GM21515 (cell line): ENCODE data around the gene MEF2A.
"Not testable (repeated sequence)": the region's sequence is repeated elsewhere in the genome, so short reads cannot be mapped to it uniquely, and the experiment has no call there.

ENCODE experiments used
- ATAC-seq: cut with Tn5 transposase; IDR thresholded peaks from one replicate; pipeline ENCODE4 v1.9.1; 2021; ENCODE audit not compliant: unreplicated experiment

MEF2A gene

DNA sequence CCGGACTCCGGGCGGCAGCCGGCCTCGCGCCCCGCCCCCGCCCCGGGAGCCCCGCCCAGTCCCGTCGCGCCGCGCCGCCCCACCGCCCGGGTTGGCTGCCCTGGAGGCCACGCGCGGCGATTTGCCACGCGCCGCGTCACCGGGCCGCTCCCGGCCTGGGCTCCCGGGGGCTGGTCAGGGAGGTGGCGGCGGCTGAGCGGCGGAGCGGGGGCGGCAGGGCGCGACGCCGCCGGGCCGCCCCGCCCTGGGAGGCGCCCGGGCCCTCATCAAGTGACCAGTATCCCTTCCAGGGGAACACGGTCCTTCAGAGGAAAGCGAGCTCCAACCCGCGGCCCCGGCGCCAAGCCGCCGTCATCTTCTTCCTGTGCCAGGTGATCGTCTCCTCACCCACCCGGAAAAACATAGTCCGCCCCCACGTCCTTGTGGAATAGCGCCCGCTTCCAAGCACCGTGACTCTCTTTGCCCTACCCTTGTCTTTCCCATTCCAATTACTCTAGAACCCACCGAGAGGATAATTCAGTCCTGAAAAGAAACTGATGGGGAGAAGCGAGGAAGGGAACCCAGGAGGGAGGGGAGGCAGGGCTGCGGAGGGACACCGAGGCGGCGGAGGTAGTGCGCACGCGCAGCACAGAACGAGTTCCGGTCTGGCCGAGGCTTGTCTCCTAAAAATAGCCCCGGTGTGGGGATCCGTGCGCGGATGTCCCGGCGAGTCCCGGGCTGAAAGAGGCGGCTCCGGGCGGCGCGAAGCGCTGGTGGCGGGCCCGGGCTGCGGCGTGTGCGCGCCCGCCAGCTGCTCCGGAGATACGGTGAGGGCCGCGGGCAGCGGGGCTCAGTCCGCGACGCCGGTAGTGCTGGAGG is at the start of gene MEF2A:
TSS of gene MEF2A (plus strand) at position 686 of the 858 bp plus-strand sequence. CDS start 67,136 bp downstream, outside the sequence.
- peak; percentile 51 for ATAC-seq

DNA sequence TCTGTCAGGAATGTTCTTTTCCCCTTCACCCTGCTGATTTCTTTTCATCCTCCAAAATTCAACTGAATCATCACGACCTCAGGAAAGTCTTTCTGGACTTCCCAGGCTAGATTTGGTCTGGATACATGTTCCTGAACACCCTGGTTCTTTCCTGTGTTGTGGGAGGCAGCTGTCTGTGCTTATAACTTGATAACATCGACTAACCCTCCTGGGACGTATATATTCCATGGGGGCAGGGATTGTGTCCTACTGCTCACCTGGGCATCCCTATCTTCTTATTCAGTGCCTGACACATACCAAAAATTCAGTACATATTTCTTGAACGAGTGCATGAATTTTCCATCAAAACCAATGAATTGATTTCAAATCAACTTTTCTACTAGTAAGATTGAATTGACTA is 47.6 kb upstream of the MEF2A start:
- no peak for ATAC-seq

DNA sequence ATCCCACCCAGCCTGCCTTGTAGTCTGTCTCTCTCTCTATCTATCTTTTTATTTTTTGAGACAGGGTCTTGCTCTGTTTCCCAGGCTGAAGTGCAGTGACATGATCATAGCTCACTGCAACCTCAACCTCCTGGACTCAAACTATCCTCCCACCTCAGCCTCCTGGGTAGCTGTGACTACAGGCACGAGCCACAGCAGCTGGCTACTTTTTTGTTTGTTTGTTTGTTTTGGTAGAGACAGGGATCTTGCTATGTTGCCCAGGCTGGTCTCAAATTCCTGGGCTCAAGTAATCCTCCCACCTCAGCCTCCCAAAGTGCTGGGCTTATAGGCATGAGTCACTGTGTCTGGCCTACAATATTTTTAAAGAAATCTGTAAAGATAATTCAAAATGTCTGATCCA is 46.4 kb upstream of the MEF2A start:
- not testable (repeated sequence) for ATAC-seq

DNA sequence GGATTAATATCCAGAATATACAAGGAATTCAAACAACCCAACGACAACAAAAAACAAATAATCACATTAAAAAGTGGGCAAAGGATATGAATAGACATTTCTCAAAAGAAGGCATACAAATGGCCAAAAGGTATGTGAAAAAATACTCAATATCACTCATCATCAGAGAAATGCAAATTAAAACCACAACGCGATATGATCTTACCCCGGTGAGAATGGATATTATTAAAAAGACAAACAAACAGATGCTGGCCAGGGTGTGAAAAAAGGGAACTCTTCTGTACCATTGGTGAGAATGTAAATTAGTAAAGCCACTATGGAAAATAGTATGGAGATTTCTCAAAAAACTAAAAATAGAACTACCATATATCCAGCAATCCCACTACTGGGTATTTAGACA is 43.5 kb upstream of the MEF2A start:
- ATAC-seq = no peak

DNA sequence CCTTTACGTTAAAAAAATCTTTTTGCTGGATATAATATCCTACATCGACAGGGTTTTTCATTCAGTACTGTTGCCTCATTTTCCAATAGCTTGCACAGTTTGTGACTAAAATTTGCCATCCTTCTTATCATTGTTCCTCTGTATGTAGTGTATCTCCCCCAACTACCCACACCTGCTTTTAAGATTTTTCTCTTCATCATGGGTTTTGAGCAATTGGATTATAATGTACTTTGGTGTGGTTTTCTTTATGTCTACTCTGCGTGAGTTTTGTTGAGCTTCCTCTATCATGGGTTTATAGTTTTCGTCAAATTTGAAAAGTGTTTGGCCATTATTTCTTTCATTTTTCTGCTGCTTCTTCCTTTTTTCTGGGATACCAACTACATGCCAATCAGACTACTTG is 39.6 kb upstream of the MEF2A start:
- no peak for ATAC-seq

DNA sequence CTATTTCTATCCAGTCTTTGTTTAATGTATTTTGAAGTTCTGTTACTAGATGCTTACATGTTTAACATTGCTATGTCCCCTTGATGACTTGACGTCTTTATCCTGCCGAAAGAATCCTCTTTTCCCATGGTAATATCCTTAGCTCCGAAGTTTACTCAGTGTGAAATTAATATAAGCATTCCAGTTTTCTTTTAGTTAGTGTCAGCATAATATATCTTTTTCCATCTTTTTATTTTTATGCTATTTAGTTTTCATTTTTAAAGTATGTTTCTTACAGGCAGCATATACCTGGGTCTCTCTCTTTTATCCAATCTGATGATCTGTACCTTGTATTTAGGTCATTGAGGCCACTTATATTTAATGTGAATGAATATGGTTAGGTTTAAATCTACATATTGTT is 39.1 kb upstream of the MEF2A start:
- ATAC-seq = no peak

DNA sequence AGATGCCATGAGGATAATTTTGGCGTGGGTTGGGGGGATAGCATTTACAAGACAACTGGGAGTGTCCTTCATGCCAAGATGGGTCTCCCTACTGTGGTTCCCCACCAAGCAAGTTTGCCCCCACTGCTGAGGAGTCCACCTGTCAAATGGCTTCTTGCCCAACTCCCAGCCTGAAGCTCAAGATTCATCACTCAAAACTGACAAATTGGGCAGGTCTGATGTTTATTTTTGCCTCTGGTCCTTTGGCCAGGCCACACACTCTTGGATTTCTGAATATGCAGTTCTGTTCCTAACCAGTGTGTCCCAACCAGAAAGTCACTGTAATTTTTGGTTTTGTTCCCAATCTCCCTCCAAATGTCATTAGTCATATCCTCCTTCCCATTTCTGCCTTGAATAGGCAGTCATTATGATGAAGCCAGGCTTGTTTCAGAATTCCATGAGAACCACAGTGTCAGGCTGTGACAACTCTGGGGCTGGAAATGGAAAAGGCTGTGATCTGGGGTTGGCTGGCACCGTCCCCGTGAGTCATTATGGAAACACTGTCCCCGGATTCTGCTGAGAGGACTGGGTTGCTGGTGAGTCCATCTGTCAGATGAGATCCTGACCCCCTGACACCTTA is 29.3 kb upstream of the MEF2A start:
- no peak for ATAC-seq

DNA sequence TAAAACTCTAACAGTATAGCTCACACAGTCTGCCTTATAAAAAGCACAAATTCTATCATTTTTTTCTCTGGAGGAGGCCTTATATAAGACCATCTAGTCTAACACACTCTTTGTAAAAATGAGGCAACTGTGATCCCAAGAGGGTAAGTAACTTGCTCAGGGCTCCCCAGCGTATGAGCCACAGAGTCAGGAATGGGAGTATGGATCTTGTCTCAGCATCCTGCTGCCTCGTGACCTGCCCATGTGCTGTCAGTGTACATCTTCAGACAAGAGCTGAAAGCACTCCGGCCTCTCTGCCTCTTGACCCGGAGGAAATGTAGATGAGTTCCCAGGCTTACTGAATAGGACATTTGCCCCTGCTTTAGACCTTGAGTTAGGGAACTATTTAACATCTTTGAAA is 28.4 kb upstream of the MEF2A start:
- no peak for ATAC-seq

DNA sequence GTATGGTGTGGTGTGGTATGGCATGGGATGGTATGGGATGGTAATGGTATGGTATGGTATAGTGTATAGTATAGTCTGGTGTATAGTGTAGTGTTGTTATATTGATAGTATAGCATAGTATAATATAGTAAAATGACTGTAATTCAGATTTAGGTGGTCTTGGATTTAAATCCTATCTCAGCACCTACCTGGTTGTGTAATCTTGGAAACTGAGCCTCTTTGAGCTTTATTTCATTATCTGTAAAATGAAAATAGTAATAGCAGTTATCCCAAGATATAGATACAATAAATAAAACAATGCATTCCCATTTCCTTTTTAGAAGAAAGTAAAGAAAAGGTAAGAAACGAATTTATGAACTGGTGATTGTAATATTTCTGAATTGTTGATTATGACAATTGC is 27.5 kb upstream of the MEF2A start:
- no peak for ATAC-seq

DNA sequence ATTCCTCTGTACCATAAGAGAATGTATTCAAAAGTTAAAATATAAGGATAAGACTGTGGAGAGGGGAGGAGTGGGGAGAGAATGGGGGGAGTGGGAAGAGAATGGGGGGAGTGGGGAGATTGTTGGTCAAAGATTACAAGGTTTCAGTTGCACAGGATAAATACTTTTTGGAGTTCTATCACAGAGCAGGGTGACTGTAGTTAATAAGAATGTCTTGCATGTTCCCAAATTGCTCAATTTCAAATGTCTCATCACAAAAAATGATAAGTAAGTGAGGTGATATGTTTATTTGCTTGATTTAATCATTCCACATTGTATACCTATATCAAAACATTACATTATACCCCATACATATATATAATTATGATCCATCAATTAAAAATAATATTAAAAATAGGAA is 23.0 kb upstream of the MEF2A start:
- ATAC-seq = no peak

DNA sequence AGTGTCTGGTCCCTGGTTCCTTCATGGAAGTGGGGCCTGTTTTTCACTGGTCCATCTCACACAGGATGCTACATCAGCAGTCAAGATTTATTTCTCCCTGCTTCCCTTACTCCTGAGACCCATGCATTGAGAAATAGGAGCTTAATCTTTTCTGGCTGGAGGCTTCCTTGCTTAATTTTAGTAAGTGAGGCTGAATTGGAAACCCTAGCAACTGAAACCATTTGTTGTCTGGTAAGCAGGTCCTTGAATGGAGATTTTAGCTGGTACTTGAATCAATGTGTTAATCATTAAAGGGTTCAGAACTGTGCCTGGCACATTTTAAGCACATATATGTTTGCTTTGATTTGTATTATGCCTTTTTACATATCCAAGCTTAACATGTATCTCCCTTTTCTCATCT is 20.2 kb upstream of the MEF2A start:
- no peak for ATAC-seq

DNA sequence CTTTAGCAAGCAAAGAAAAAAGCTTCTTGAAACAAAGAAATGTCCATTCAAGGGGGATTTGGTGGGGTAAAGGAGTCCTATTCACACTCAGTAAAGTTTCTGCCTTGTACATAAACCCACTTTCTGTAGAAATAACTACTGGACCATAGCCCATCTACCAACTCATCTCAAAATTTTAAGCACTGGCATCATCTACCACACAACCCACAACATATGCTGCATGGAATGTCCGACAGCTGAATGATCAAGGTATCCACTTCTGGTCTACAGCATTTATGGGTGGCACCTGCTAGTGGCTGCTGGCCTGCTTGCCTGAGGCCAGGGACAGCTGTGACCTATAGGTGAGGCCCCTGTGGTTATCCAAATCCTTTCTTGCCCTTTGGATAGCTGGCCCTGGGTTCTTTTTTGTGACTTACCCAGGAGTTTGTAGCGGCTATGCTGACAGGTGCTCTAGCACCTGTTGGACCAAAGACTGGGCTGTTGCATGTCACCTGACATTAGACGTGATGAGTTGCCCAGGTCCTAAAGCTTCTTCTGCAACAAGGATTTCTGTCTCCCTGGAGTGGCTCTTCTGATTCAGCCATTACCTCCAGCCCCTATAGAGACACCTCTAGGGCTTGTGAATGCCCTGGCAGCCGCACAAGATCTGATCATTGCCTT is 19.2 kb upstream of the MEF2A start:
- no peak for ATAC-seq

DNA sequence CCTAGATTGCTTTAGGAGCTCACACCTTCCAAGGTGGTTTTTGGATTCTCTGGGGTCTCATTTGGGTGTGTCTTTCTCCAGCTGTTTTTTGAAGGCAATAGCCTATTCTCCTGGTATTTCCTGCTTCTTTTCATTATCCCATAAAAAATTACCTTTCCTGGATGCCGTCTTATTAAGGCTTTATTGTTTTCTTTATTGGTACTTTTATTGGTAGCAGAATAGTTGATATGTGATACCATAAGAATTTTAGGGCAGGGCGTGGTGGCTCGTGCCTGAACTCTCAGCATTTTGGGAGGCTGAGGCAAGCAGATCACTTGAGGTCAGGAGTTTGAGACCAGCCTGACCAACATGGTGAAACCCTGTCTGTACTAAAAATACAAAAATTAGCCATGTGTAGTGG is 18.3 kb upstream of the MEF2A start:
- no peak for ATAC-seq

DNA sequence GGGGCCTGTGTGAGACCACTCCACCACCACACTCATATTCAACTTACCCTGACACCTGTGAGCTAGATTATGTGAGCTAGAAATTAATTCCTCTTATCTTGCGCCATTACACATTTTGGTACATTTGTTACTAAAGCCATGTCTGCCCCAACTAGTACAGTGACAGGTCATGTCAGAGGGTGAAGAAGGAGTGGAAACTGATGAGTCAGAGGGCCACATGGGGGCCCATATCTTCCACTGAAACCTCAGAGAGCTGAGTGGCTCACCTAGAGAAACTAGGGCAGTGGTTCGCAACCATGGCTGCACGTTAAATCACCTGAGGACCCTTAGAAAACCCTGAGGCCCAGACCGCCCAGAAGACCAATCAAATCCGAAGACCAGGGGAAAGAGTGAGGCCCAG is 15.7 kb upstream of the MEF2A start:
- ATAC-seq = no peak

DNA sequence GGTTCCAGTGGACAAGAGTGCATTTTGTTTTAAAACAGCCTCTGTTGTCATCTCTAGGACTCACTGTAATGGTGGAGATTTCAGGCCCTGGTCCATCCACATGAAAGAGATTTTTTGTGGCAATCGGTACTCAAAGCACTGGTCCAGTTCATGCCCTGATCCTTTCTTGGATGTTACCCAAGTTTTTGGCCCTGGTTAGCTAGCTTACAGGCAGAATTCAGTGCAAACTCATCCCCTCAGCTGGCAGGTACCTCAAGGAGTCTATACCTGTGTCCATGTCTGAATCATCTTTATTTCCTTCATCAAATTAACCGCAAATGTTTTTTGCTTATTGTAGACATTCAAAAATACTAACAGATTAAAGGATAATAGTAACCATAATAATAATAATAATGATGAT is 13.7 kb upstream of the MEF2A start:
- ATAC-seq = no peak

DNA sequence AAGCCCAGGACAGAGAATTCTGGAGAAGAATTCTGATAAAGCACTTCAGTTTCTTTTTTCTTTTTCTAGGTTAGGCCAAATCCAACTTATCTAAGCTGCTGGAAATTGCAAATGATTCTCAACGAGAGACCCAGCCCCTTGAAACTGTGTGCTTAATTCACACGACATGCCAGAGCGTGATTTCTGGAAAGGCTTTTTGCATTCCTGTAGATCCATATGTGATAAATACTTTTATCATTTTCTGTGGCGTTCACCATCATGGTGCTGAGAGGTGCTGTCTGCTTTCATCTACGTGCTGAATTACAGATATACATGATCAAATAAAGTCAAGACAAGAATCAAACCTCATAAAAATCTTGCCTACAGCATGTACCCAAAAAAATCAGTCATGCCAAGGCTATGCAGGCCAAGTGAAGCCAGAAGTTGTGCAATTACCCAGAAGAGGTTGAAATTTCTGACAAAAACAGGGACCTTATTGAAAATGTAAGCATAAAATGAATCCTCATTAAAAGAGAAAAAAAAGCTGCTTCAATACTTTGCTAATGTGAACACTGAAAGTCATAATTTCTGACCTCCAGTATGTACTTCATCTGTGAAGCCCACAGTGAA is 10.8 kb upstream of the MEF2A start:
- ATAC-seq = no peak

DNA sequence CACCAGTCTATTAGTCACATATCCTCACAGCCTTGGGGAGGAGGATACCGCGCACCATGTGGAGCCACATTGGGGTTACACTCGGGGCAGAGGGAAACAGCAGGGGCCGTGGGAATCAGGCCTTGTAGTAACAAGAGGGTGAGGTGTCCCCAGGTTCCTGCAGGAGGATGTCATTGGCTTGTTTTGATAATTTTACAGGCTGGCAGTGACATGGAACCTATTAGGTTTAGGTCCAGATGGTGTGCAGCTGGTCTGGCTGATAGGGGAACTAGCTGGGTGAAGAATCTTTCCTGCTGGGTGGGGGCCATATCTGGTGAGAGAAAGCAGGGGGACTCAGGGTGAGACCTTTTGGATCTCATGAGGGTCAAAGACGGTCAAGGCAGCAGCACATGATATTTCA is 9.8 kb upstream of the MEF2A start:
- ATAC-seq = no peak

DNA sequence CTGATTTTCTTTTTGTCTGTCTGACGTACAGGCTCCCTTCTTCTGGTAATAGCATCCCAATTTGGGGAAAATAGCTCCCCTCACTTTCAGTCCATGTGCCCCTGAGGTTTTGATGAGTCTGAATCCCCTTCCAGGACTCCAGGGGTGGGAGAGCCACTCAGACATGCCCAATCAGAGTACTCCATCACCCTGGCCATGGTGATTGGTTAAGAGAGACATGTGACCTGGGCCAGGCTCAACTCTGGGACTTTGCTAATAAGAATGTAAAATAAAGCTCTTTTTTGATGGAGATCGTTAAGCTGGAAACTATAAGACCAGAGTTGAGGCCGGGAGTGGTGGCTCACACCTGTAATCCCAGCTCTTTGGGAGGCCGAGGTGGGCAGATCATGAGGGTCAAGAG is 9.2 kb upstream of the MEF2A start:
- ATAC-seq = no peak

DNA sequence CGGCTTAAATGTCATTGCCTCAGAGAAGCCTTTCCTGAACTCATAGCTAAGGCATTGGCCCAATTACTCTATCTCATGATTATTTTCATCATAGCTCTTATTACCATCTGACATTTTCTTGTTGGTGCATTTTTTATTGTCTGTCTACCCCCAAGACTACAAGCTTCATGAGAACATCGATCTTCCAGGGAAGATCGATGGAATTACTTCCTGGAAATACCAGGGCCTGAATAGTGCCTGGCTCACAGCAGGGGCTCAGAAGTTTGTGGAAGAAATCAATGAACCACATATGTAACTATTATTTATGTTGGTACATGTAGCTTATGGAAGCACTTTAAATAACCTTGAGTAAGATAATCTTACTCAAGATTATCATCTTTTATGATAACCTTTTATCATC is 7.7 kb upstream of the MEF2A start:
- no peak for ATAC-seq

DNA sequence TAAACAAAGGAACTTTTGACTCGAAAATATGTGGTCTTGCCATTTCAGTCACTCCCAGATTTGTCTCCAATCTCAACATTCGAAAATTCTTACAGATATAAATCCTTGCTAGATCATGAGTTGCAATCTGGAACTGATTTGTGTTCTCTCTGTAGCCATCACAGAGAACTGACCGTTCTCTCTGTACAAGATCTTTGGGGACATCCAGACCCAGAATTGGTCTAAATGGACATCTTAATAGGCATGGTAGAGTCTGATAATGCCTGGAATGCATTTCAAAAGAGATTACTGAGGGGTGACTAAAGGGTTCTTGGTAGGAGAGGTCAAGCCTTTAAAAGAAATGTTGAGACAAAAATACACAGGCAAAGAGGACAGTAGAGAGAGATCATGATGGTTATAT is 7.2 kb upstream of the MEF2A start:
- no peak for ATAC-seq

DNA sequence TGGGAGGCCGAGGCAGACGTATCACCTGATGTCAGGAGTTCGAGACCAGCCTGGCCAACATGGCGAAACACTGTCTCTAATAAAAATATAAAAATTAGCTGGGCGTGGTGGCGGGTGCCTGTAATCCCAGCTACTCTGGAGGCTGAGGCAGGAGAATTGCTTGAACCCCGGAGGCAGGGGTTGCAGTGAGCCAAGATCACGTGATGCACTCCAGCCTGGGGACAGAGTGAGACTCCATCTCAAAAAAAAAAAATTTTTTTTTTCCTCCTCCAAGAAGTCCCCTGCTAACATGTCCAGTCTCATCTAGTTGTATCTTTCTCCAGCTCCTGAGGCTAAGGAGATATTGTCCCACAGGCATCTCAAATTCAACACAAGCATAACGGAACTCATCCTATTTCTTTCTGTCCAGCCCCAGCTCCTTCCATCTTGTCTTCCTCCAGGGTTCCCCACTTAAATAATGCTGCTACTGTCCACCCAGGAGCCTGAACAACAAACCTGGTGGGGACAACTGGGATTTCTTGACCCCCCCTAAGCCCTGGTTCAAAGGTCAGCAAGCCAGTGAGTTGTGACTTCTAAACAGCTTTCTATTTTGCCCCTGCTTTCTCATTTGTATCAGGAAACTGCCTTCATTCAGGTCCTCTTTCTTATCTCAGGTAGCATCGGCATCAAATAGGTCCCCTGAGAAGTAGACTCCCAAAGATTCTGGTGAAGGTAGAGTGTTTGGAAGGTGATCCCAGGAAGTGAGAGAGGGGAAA is 4.1 kb upstream of the MEF2A start:
- no peak for ATAC-seq
